Body of pancreas (tissue), 4 donors: ENCODE measurements around the gene DLGAP1.

Source experiments
- POLR2A ChIP-seq, 3 donors: fragments of 450-650 bp; IDR thresholded peaks; one replicate each; pipeline ENCODE4 v1.6.1; 2016; ENCODE audit warnings: antibody characterized with exemption in 3 of 3, mild to moderate bottlenecking in 2 of 3
- TF ChIP-seq, protein P1 (sequence below), 7 experiments: fragments of 450-650 bp in 4 of 7; fragments of 200-600 bp in 3 of 7; sonication (generic) in 3 of 7; IDR thresholded peaks; one replicate each; pipeline ENCODE4 v1.5.1; 2016 to 2019; ENCODE audit warnings: antibody characterized with exemption in 7 of 7

GRCh38 chr18:3998698-3999333 is 456.3 kb downstream of the DLGAP1 start:
- TF ChIP-seq, protein P1, sequence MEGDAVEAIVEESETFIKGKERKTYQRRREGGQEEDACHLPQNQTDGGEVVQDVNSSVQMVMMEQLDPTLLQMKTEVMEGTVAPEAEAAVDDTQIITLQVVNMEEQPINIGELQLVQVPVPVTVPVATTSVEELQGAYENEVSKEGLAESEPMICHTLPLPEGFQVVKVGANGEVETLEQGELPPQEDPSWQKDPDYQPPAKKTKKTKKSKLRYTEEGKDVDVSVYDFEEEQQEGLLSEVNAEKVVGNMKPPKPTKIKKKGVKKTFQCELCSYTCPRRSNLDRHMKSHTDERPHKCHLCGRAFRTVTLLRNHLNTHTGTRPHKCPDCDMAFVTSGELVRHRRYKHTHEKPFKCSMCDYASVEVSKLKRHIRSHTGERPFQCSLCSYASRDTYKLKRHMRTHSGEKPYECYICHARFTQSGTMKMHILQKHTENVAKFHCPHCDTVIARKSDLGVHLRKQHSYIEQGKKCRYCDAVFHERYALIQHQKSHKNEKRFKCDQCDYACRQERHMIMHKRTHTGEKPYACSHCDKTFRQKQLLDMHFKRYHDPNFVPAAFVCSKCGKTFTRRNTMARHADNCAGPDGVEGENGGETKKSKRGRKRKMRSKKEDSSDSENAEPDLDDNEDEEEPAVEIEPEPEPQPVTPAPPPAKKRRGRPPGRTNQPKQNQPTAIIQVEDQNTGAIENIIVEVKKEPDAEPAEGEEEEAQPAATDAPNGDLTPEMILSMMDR (IDR thresholded peaks at IDR 0.05): peak; percentile 37 to 82 (median 65)
- TF ChIP-seq POLR2A (IDR thresholded peaks at IDR 0.05): no peak
